Measurements from ENCODE around the gene TECR.
A peak's percentile ranks its signal among the peaks of the same experiment; 100 is the strongest.
"Not testable (repeated sequence)": the region's sequence is repeated elsewhere in the genome, so short reads cannot be mapped to it uniquely, and the experiment has no call there.

Gene TECR

GRCh38 chr19:14540741-14541525 lies 11.5 kb downstream of the TECR start:
- no peak for DNase-seq

- not testable (repeated sequence) for DNase-seq
These were observed 12.6 kb downstream of the TECR start for GRCh38 chr19:14541979-14542378.

DNA sequence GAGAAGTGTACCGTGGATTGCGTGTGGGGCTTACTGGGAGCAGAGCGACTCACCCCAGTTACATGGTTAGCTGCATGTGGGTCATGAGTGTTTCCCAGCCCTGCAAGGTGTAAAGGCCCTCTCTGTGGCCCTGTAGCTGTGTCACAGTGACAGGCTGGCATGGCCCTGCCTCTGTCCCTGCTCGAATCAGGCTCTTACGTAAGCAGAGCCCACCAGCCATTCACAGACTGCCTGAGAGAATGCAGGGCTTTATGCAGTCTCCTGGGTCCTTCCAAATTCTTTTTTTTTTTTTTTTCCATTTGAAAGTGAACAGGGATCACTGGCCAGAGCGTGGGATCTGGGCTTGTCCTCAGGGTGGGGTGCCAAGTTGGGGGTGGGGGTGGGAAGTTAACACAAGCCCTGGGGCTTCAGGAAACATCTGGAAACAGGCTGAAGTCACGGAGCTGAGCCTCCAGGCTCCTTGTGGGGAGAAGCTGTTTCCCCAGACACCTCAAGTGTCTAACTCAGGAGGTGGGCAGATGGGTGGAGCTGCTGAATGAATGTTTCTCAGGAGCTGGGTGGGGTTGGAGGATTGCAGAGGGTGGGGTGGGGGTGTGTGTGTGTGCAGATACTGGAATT lies 13.4 kb downstream of the TECR start:
- DNase-seq: no peak

DNA sequence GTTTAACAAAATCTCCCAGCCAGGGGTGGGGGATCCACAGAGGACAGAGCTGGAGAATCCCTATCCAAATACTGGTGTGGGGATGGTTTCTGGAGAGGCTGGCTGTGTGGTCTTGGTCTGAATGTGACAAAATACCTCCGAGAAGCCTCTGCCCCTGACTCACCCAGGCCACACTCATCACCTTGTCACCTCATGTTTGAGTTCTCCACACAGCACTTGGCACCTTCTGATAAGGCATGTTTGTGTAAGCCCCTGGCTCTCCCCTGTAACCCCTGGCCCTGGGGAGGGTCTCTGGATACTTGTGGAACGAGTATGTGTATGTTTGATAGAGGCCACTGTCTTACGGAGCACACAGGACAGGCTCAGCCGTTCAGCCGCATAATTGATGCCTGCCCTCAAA lies 14.7 kb downstream of the TECR start:
- no peak for DNase-seq

DNA sequence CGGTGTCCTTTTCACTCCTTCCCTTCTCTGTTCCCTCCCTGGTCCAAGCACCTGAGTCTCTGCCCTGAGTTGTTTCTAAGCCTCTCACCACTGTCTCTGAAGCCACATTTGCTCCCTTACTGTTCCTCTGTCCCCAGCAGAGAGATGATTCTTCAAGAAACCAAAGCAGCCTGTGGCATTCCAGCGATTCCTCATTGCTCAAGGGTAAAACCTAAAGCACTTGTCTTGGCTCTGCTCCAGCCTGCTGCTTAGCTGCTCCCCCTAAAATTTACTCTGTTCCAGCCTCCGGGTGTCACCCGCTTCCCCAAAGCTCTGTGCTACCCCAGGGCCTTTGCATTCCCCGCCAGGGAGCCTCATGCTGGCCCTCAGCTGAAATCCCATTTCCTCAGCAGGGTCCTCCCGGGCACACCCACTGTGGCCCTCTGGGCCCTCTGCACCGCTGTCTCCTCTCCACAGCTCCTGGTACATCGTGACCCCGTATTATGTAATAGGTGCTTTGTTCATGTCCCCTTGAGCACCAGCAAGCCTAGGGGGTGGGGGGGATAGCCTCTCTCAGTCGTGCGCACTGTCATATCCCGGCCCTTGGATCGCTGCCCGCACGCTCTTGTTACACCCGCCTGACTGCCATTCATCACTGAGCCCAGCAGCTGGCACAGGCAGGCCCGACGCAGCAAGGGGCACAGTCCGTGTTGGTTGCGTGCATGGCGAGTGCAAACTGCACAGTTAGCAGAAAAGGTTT lies 15.8 kb downstream of the TECR start:
- DNase-seq: no peak

GRCh38 chr19:14545716-14546082 lies 16.3 kb downstream of the TECR start:
- no peak for DNase-seq

- no peak for DNase-seq
These were observed 20.9 kb downstream of the TECR start for GRCh38 chr19:14550201-14550754.

GRCh38 chr19:14551134-14552005 lies 22.0 kb downstream of the TECR start:
- DNase-seq: peak; percentile 60

DNA sequence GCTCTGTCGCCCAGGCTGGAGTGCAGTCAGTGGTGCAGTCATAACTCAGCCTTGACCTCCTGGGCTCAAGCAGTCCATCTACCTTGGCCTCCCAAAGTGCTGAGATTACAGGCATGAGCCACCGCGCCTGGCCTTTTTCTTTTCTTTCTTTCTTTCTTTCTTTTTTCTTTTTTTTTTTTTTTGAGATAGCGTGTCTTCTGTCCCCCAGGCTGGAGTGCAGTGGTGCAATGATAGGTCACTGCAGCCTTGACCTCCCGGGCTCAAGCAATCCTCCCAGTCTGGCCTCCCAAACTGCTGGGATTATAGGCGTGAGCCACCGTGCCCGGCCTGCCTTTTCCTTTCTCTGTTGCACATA lies 22.6 kb downstream of the TECR start:
- not testable (repeated sequence) for DNase-seq

- no peak for DNase-seq
These were observed 23.9 kb downstream of the TECR start for GRCh38 chr19:14553042-14553938.

DNA sequence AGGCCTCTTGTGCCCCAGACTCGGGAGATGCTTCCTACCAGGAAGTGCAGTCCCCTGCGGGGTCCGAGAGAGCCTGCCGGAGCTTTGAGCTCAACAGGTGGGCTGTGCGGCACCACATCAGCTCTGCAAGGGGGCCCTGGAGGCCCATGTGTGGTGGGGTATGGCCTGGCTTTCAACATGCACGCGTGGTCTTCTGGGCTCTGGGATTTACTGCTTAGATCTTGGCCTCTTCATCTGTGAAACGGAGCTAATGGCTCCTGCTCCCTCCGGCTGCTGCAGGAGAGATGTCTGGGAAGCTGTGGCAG lies 24.5 kb downstream of the TECR start:
- DNase-seq: no peak

GRCh38 chr19:14554382-14554812 lies 25.0 kb downstream of the TECR start:
- DNase-seq: no peak

DNA sequence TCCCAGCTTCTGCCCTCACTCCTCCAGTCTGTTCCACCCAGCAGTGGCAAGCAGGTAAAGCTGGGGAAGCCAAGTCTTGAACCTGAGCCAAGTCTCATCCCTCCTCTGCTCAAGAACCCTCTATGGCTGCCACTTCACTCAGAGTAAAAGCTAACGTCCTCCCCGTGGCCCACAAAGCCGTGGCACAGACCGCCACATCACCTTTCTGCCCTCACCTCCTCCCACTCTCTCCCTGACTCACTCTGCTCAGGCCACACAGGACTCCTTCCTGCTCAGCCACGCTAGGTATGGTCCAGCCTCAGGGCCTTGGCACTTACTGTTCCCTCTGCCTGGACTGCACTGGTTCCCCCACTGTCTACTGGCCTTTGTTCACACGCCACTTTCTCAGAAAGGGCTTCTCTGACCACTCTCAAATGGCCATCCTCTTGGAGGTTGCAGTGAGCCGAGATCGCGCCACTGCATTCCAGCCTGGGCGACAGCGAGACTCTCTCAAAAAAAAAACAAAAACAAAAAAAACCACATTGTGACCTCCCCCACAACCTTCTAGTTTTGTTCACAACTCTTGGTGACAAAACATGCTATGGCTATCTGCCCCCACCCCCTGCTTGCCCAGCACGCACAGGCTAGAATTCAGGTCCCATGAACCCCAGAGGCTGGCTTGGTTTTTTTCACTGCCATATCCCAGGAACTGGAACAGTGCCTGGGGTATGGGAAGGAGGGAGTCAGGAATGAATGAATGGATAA lies 26.7 kb downstream of the TECR start:
- no peak for DNase-seq

DNA sequence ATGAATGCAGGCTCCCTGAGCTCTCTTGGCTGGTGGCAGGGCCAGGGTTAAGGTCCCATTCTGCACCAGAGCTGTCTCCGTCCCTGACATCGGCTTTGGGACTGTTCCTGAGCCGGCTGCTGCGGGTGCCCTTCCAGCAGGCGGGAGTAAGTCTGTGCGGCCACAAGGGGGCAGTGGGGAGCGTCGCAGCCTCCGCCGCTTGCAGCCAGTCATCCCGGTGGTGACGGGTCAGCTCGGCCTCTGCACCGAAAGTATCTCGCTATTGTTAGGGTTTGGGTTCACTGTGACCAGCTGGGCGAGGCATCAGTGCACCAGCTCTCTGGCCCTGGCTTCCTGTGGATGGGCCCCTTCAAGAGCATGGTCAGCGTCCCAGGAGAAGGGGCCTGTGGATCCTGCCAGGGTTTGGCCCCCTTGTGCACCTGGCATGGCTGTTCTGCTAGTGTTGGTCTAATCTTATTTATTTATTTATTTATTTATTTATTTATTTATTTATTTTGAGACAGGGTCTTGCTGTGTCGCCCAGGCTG lies 27.3 kb downstream of the TECR start:
- peak; percentile 53 for DNase-seq

DNA sequence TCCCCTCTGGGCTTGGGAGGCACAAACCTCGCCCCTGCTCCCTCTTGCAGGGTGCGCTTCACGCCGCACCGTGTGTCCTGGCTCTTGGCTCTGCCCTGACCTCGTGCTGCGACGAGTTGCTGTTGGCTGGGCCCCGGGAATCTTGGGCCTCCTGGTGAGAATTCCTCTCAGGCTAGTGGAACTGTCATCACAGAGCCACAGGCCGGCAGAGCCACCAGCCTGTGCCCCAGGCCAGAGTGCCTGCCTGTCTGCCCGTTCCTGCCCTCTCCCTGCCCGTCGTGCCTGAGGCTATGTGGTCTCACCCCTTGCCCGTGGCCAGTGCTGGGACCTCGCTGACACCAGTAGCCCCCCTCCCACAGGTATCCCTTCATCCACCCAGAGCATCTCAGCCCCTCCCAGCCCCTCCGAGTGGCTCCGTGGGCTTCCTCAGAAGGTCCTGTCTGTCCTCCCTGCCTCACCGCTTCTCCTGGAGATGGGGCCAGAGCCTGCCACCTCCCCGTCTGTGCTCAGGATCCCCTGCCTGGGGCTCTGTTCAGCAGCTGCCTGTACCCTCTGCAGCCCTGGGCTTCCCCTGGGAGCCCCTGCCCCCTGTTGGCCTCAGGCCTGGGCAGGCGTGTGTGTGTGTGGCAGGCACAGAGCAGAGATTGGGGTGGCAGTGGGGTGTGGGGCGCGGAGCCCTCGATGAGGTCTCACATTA lies 29.1 kb downstream of the TECR start:
- DNase-seq: no peak

GRCh38 chr19:14559916-14560775 lies 30.8 kb downstream of the TECR start:
- no peak for DNase-seq

GRCh38 chr19:14560776-14561108 lies 31.3 kb downstream of the TECR start:
- no peak for DNase-seq

DNA sequence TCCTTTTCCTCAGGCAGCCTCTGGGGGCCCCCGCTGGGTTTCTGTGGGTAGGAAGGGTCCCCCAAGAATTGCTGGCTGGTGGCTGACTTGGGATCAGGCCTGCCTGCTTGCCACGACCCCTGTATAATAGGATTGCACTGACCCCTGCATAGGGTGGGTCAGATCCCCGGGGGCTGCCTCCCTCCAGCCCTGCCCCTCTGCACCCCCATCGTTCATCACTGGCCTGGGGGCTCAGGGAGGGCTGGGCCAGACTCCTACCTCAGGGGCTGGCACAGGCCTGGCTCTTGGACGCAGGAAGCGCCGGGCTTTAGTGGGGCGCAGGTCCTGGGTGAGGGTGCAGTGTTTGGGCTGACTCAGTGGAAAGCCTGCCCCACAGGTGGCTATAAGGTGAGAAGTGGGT lies 31.9 kb downstream of the TECR start:
- DNase-seq: no peak

GRCh38 chr19:14561847-14562351 lies 32.5 kb downstream of the TECR start:
- no peak for DNase-seq
